ENCODE measurements around the gene ACTR3. TPM values are rescaled to one million over a fixed set of nuclear protein-coding genes. Genes with fewer than 3 reads are reported as not detected.

Gene ACTR3
- total and polyA plus RNA-seq, 2 of the 8 experiments (the other 6 are each of a cell fraction or from before 2014, with no cell fraction given), result 51.7 to 184 TPM

DNA sequence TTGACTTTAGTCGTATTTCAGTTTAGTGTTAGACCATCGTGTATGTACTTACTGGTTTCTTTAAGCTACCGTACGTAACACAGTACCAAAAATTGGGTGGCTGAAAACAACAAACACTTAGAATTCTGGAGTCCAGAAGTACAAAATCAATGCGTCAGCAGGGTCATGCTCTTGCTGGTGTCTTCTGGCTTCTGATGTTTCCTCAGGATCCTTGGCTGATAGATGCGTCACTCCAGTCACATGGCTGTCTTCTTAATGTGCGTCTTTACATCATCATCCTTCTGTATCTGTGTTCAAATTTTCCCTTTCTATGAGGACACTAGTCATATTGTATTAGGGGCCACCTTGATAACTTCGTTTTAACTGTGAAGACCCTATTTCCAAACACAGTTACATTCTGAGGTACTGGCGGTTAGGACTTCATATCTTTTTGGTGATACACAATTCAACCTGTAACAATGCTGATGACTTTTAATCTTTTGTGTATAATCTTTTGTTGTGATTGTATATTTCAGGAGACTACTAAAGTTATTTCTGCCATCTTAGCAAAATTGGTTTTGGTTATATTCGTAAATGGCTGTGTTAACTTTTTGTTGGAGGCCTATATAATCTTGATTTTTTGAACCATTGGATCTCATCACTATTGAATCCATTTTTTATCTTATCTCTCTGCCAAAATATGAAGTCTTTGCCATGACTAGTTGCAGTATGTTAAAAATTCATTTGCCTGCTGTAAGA lies 25.4 kb downstream of the ACTR3 start:
- Histone ChIP-seq H2BK20ac (ENCODE audit: low read length) (no peak overlapping the region), H3K56ac (replicated peaks; ENCODE audit: insufficient read length, low read depth, low read length) (no peak overlapping the region), H3K4me2 (ENCODE audit: insufficient read depth in 1 of 2, low read depth in 2 of 2, low read length in 2 of 2) (no peak overlapping the region), H3K9me3 (ENCODE audit: insufficient read depth in 2 of 2, low read depth in 1 of 2, low read length in 1 of 2) (no peaks in the 10 kb centered on the region), H2BK12ac (ENCODE audit: low read depth, low read length) (no peak overlapping the region), H3K4ac (replicated peaks; ENCODE audit: insufficient read length, low read depth, low read length) (no peak overlapping the region), H3K79me1 (ENCODE audit: low read depth, low read length) (no peaks in the 10 kb centered on the region), H3K18ac (ENCODE audit: extremely low read depth, low read length) (no peak overlapping the region), H4K5ac (ENCODE audit: insufficient read length, low read depth, low read length) (no peak overlapping the region), H3K23ac (ENCODE audit: insufficient read length) (no peak overlapping the region), H2BK5ac (ENCODE audit: low read depth, low read length) (no peak overlapping the region), H3K36me3 (ENCODE audit: control insufficient read depth in 2 of 4, insufficient read depth in 4 of 4, low read length in 3 of 4) (peaks cover 0 to 17% (median 2%) of the 10 kb centered on the region in 4 experiments; a peak in 5 of 8 replicates), H3K27ac (ENCODE audit: low read depth, low read length) (no peak overlapping the region), H3K79me2 (ENCODE audit: control insufficient read depth in 1 of 2, insufficient read depth in 2 of 2, low read length in 2 of 2) (peaks cover 3 to 55% of the 10 kb centered on the region in 2 experiments; a peak in 3 of 4 replicates), H4K8ac (ENCODE audit: extremely low read depth, insufficient read depth, low read length) (no peak overlapping the region), H3K9ac (replicated peaks in 1 of 4; ENCODE audit: extremely low read depth in 1 of 4, low read depth in 3 of 4, low read length in 3 of 4) (no peak overlapping the region), H3K27me3 (replicated peaks in 1 of 4; ENCODE audit: control insufficient read depth in 3 of 4, extremely low read depth in 1 of 4, insufficient read depth in 3 of 4, low read length in 3 of 4) (no peaks in the 10 kb centered on the region), H3K14ac (ENCODE audit: insufficient read length) (no peak overlapping the region), H2AK5ac (ENCODE audit: low read depth, low read length) (no peak overlapping the region), H2AFZ (ENCODE audit: low read length) (no peak overlapping the region), H2BK120ac (replicated peaks; ENCODE audit: low read depth, low read length) (no peak overlapping the region), H3K23me2 (ENCODE audit: low read depth, low read length) (no peaks in the 10 kb centered on the region), H3K4me3 (ENCODE audit: extremely low read depth in 1 of 4, insufficient read depth in 2 of 4, low read depth in 3 of 4, low read length in 4 of 4) (no peak overlapping the region), H4K91ac (replicated peaks; ENCODE audit: insufficient read length, low read length) (no peak overlapping the region), H2BK15ac (ENCODE audit: low read length) (no peak overlapping the region), H4K20me1 (replicated peaks in 1 of 2; ENCODE audit: control insufficient read depth in 1 of 2, insufficient read depth in 2 of 2, low read length in 2 of 2) (peaks cover 0 to 9% of the 10 kb centered on the region in 2 experiments), H3K4me1 (replicated peaks in 1 of 4; ENCODE audit: control insufficient read depth in 3 of 4, insufficient read depth in 4 of 4, low read length in 3 of 4) (no peaks in the 10 kb centered on the region)
- 87% methylated on average over 10 of the region's 10 CpGs; no CpG with 5 or more reads in 1 of the 2 experiments for WGBS, 2 experiments (ENCODE audit: extremely low coverage in 1 of 2, insufficient coverage in 1 of 2, insufficient read length in 1 of 2, insufficient replicate concordance in 2 of 2, low coverage in 1 of 2, low lambda C conversion rate in 2 of 2, missing lambda C conversion rate in 1 of 2)
- ChIA-PET POLR2A (ENCODE audit: partially characterized antibody) (interaction anchor here (0.8 kb wide), 1 partner anchor 23 kb away, joined by 3 read pairs; no protein-coding TSS in a partner anchor), CTCF (ENCODE audit: partially characterized antibody) (no interaction called here)
- FAIRE-seq (no peak), DNase-seq (ENCODE audit: low read depth in 1 of 2, low spot score in 2 of 2) (no peak)
- TF ChIP-seq EP300 (IDR thresholded peaks at IDR 0.05; ENCODE audit: borderline replicate concordance in 1 of 2, low read depth in 2 of 2, low read length in 2 of 2) (no peak), BCL11A (IDR thresholded peaks at IDR 0.05; ENCODE audit: low read depth in 2 of 2, low read length in 2 of 2) (no peak), RXRA (IDR thresholded peaks at IDR 0.05; ENCODE audit: insufficient read depth, low read depth, low read length) (no peak), RAD21 (IDR thresholded peaks at IDR 0.05 in 1 of 2, conservative IDR thresholded peaks at IDR 0.05 in 1 of 2; ENCODE audit: low read depth in 2 of 2, low read length in 2 of 2) (no peak), KDM1A (IDR thresholded peaks at IDR 0.05; ENCODE audit: borderline replicate concordance, low read length) (no peak), NANOG (IDR thresholded peaks at IDR 0.05; ENCODE audit: insufficient read depth, low read depth, low read length, poor library complexity, severe bottlenecking) (no peak), KDM4A (IDR thresholded peaks at IDR 0.05; ENCODE audit: low read depth, low read length, severe bottlenecking) (no peak)
- TF ChIP-seq, protein P1, sequence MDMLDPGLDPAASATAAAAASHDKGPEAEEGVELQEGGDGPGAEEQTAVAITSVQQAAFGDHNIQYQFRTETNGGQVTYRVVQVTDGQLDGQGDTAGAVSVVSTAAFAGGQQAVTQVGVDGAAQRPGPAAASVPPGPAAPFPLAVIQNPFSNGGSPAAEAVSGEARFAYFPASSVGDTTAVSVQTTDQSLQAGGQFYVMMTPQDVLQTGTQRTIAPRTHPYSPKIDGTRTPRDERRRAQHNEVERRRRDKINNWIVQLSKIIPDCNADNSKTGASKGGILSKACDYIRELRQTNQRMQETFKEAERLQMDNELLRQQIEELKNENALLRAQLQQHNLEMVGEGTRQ (IDR thresholded peaks at IDR 0.05; ENCODE audit: low read length), result no peak
- TF ChIP-seq, protein P2, sequence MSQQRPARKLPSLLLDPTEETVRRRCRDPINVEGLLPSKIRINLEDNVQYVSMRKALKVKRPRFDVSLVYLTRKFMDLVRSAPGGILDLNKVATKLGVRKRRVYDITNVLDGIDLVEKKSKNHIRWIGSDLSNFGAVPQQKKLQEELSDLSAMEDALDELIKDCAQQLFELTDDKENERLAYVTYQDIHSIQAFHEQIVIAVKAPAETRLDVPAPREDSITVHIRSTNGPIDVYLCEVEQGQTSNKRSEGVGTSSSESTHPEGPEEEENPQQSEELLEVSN (IDR thresholded peaks at IDR 0.05), result no peak
